MG63 (cell line): ENCODE data around the gene AGTR1. TPM values are rescaled to one million over a fixed set of nuclear protein-coding genes. Genes with fewer than 3 reads are reported as not detected.
"Not testable (repeated sequence)": the region's sequence is repeated elsewhere in the genome, so short reads cannot be mapped to it uniquely, and the experiment has no call there.

Experiments
- DNase-seq: peaks from one replicate; pipeline ENCODE4 v3.0.0-alpha.2; 2020
- H3K27me3 ChIP-seq: fragments of 250-450 bp; sonication (Bioruptor Pico); 2 replicates; pipeline ENCODE4 v1.5.1; 2020; ENCODE audit warnings: mild to moderate bottlenecking, moderate library complexity
- H3K36me3 ChIP-seq: fragments of 250-450 bp; sonication (Bioruptor Pico); 2 replicates; pipeline ENCODE4 v1.5.1; 2020; ENCODE audit warnings: mild to moderate bottlenecking, moderate library complexity
- H3K4me3 ChIP-seq: fragments of 250-450 bp; sonication (Bioruptor Pico); 2 replicates; pipeline ENCODE4 v1.5.1; 2020; ENCODE audit warnings: mild to moderate bottlenecking, moderate library complexity
- H3K9me3 ChIP-seq: fragments of 250-450 bp; sonication (Bioruptor Pico); 2 replicates; pipeline ENCODE4 v1.5.1; 2020; ENCODE audit warnings: mild to moderate bottlenecking, moderate library complexity
- total RNA-seq: library from RNA; depleted of rRNA; stranded (reverse); fragments of >200 nt; shearing (Covaris generic); gene quantifications from 2 replicates; pipeline ENCODE4 v1.2.3, GENCODE V29; 2014; ENCODE audit warnings: low replicate concordance

The AGTR1 gene
- total RNA-seq, 1 experiment from 2014 or later: not detected

DNA sequence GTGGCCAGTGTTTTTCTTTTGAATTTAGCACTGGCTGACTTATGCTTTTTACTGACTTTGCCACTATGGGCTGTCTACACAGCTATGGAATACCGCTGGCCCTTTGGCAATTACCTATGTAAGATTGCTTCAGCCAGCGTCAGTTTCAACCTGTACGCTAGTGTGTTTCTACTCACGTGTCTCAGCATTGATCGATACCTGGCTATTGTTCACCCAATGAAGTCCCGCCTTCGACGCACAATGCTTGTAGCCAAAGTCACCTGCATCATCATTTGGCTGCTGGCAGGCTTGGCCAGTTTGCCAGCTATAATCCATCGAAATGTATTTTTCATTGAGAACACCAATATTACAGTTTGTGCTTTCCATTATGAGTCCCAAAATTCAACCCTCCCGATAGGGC lies 43.5 kb downstream of the AGTR1 start:
- H3K4me3 ChIP-seq: no peak overlapping the region
- no peak for DNase-seq

GRCh38 chr3:148742118-148742517 lies 44.4 kb downstream of the AGTR1 start:
- H3K36me3 ChIP-seq: no peaks in the 10 kb centered on the region
- DNase-seq: no peak

More for the DNA sequence above, 43.5 kb downstream of the AGTR1 start:
- no peaks in the 10 kb centered on the region for H3K27me3 ChIP-seq
- no peaks in the 10 kb centered on the region for H3K36me3 ChIP-seq
- H3K9me3 ChIP-seq: no peaks in the 10 kb centered on the region

GRCh38 chr3:148746053-148746452 lies 48.4 kb downstream of the AGTR1 start:
- Histone ChIP-seq H3K9me3 (0 out of 2 replicates have a peak, but pooled peaks cover 2% of the 10 kb centered on the region), H3K27me3 (peaks cover 3% of the 10 kb centered on the region; the same call in 1 of the 2 replicates), H3K4me3 (no peak overlapping the region), H3K36me3 (no peaks in the 10 kb centered on the region)
- no peak for DNase-seq

More at GRCh38 chr3:148742118-148742517, 44.4 kb downstream of the AGTR1 start:
- Histone ChIP-seq H3K4me3 (no peak overlapping the region), H3K27me3 (no peaks in the 10 kb centered on the region), H3K9me3 (no peaks in the 10 kb centered on the region)

GRCh38 chr3:148748283-148748682 lies 50.6 kb downstream of the AGTR1 start:
- 0 out of 2 replicates have a peak, but pooled peaks cover 2% of the 10 kb centered on the region for H3K9me3 ChIP-seq
- no peak for DNase-seq
- no peak overlapping the region for H3K4me3 ChIP-seq
- no peaks in the 10 kb centered on the region for H3K36me3 ChIP-seq
- peaks cover 5% of the 10 kb centered on the region for H3K27me3 ChIP-seq

GRCh38 chr3:148750296-148750695 lies 52.6 kb downstream of the AGTR1 start:
- DNase-seq: no peak
- Histone ChIP-seq H3K27me3 (peaks cover 5% of the 10 kb centered on the region), H3K4me3 (no peak overlapping the region), H3K36me3 (no peaks in the 10 kb centered on the region), H3K9me3 (0 out of 2 replicates have a peak, but pooled peaks cover 2% of the 10 kb centered on the region)

DNA sequence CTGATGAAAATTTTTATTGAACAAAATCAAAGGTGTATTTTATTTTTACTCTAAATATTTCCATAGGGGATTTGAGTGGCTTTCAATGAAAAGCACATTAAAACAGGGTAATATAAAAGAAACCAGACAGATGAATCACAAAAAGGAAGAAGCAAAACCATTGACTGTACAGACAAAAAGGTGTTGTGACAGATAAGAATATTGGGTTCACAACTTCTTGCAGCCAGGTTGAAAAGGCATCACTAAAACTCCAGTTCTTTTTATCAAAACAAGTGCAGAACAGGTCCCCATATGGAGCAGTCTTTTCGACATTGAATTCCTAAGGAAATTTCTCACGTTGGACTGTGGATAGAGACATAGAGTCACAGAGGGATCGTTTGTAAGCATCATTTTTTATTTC lies 53.8 kb downstream of the AGTR1 start:
- Histone ChIP-seq H3K4me3 (no peak overlapping the region), H3K9me3 (0 out of 2 replicates have a peak, but pooled peaks cover 2% of the 10 kb centered on the region), H3K27me3 (peaks cover 5% of the 10 kb centered on the region), H3K36me3 (no peaks in the 10 kb centered on the region)
- no peak for DNase-seq

DNA sequence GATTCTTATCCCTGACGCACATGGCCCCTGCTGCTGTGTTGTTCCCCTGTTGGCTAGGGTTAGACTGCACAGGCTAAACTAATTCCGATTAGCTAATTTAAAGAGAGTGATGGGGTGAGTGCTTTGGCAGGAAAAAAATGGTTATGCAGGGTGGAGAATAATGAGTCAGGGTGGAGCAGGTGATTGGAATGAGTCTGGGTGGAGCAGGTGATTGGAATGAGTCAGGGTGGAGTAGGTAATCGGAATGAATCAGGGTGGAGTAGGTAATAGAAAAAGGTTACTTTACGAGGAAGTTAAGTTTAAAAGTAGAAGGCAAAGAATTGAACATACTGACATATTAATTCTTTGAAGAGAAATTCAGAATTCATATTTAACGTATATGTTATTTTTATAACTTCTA lies 55.7 kb downstream of the AGTR1 start:
- not testable (repeated sequence) for H3K4me3 ChIP-seq, H3K9me3 ChIP-seq, DNase-seq, H3K27me3 ChIP-seq, H3K36me3 ChIP-seq

- peaks cover 5% of the 10 kb centered on the region for H3K27me3 ChIP-seq
- H3K9me3 ChIP-seq: no peaks in the 10 kb centered on the region
- no peak overlapping the region for H3K4me3 ChIP-seq
- no peak for DNase-seq
- H3K36me3 ChIP-seq: no peaks in the 10 kb centered on the region
Observed at GRCh38 chr3:148755570-148755969, 57.9 kb downstream of the AGTR1 start.

DNA sequence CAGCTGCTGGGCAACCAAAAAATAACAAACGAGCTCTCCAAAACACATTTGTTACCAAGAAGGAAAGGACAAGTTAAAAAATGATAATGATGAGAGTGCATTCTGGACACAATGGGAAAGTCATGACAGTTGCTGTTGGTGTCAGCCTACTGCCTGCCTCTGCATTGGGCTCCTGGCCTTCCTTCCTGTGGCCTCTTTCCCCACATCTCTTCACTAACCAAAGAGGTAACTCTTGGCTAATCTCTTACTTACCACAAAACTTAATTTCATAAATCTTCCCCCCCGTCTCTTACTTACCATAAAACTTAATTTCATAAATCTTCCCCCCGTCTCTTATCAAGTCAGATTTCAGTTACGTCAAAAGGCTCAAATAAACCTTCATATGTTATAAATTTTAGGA lies 58.6 kb downstream of the AGTR1 start:
- no peak for DNase-seq
- no peak overlapping the region for H3K4me3 ChIP-seq
- H3K27me3 ChIP-seq: peaks cover 5% of the 10 kb centered on the region
- no peaks in the 10 kb centered on the region for H3K9me3 ChIP-seq
- no peaks in the 10 kb centered on the region for H3K36me3 ChIP-seq

DNA sequence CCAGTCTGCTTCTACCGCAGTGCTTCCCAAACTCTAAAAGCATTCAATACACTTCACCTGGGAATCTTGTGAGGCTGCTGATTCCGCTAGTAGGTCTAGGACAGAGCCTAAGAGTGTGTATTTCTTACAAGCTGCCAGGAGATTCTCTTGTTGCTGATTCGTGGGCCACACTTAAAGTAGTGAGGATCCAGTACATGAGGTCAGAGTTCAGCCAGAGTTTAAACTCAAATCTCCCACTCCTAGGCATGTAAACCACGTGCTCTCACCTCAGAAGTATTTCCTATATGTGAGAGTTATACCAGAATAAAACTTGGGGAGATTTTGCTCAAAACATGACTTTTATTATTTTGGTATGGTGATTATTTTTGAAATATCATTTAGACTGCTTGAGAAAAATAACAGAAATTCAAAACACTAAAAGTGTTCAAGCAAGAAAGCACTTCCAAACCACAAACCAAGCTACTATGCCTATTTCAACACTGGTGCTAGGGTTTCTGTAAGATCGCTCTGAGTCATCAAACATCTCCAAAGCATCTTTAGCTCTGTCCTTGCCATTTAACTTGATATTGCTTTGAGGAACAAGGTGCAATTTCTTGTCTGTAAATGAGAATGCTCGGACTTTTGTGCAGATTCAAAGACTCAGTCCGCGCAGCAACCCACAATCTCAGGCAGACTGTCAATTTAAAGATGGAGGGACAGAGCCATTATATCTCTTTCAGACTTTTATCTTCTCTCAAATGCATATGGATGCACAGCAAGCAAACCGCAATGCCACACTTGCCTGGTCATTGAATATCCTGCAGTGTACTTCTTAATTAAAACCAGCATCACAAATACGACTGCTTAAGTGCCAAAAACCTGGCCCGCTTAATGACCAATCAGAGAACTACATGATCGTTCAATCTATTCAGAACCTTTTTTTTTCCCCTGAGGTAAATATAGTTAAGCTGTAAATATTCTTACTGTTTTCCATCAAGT lies 59.8 kb downstream of the AGTR1 start:
- Histone ChIP-seq H3K36me3 (no peaks in the 10 kb centered on the region), H3K9me3 (no peaks in the 10 kb centered on the region), H3K4me3 (no peak overlapping the region), H3K27me3 (peaks cover 3% of the 10 kb centered on the region)
- no peak for DNase-seq

GRCh38 chr3:148758303-148758884 lies 60.7 kb downstream of the AGTR1 start:
- Histone ChIP-seq H3K27me3 (peaks cover 2% of the 10 kb centered on the region), H3K9me3 (no peaks in the 10 kb centered on the region), H3K36me3 (no peaks in the 10 kb centered on the region), H3K4me3 (no peak overlapping the region)
- DNase-seq: no peak

DNA sequence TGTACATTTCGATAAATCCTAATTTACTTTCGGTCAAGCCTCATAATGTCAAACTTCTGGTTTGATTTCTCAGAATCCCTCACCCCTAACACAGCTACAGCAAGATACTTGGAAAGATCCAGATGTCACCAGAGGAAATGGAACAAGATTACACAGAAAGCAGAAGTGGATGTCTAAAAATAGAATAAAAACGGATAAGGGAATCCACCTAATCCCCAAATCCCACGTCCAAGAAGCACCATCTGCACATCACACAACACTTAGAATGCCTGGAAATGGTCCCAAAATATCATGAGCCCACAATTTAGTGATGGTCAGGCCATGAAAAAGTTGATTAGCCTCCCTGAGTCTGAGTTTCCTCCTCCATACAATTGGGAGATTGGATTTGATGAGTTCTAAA lies 61.7 kb downstream of the AGTR1 start:
- Histone ChIP-seq H3K4me3 (no peak overlapping the region), H3K9me3 (no peaks in the 10 kb centered on the region), H3K36me3 (no peaks in the 10 kb centered on the region), H3K27me3 (peaks cover 2% of the 10 kb centered on the region)
- no peak for DNase-seq

DNA sequence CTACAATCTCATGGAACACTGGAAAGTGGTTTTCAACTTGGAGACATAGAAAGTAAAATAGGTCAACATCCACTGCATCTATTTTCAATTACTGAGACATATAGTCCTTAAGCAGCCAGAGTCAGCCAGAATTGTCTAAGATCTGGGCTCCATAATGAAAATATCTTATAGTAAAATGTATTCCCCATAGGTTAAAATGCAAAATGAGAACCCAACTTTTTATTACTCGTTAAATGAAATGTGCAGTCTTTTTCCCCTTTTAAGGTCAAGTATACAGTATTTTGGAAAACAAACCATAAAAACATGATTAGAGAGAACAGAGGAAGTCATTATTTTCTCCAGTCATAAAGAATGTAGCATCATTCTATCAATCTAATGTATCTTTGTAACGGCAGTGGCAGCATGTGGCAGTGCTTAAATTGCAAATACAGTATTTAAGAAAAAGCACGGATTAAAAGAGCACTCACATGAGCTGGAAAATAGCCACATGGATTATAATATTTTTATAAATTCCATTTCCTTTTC lies 65.5 kb downstream of the AGTR1 start:
- Histone ChIP-seq H3K36me3 (no peaks in the 10 kb centered on the region), H3K27me3 (peaks cover 2% of the 10 kb centered on the region; the same call in 1 of the 2 replicates), H3K9me3 (no peaks in the 10 kb centered on the region), H3K4me3 (no peak overlapping the region)
- no peak for DNase-seq

GRCh38 chr3:148763986-148764935 lies 66.6 kb downstream of the AGTR1 start:
- Histone ChIP-seq H3K9me3 (no peaks in the 10 kb centered on the region), H3K4me3 (no peak overlapping the region), H3K36me3 (no peaks in the 10 kb centered on the region), H3K27me3 (peaks cover 2% of the 10 kb centered on the region; the same call in 1 of the 2 replicates)
- no peak for DNase-seq

- H3K27me3 ChIP-seq: no peaks in the 10 kb centered on the region
- DNase-seq: no peak
- no peak overlapping the region for H3K4me3 ChIP-seq
- H3K9me3 ChIP-seq: no peaks in the 10 kb centered on the region
- H3K36me3 ChIP-seq: no peaks in the 10 kb centered on the region
Observed at GRCh38 chr3:148772361-148772760, 74.7 kb downstream of the AGTR1 start.

DNA sequence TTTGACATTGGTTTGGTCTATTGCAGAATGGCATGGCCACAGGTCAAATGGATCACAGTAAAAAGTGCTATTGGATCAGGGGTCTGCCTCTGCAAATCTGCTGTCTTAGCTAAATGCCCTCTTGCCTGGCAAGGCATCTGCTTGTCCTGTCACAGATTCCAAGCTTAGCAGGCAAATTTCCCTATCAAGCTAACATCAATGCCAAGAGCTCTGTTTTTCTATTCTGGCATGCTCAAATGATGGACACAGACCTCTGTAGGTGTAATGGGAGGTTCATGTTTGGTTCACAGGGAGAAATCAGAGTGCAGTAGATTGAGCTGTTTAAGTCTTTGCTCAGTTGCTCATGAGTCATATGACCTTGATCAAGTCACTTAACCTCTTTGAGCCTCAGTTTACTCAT lies 75.1 kb downstream of the AGTR1 start:
- H3K27me3 ChIP-seq: no peaks in the 10 kb centered on the region

More for the DNA sequence above, 75.1 kb downstream of the AGTR1 start:
- no peak for DNase-seq
- no peaks in the 10 kb centered on the region for H3K9me3 ChIP-seq
- H3K36me3 ChIP-seq: no peaks in the 10 kb centered on the region
- H3K4me3 ChIP-seq: no peak overlapping the region
